Activated T-cell treated with anti-CD3 and anti-CD28 coated beads, Interleukin-2, amount 50 U/mL, for 48 hours (primary cell): Measurements from ENCODE around the gene RBM46.
"Not testable (repeated sequence)": the region's sequence is repeated elsewhere in the genome, so short reads cannot be mapped to it uniquely, and the experiment has no call there.

Source experiments
- DNase-seq, 2 experiments: peaks; one replicate each; pipeline ENCODE4 v3.0.0-alpha.2; 2020

Gene RBM46

DNA sequence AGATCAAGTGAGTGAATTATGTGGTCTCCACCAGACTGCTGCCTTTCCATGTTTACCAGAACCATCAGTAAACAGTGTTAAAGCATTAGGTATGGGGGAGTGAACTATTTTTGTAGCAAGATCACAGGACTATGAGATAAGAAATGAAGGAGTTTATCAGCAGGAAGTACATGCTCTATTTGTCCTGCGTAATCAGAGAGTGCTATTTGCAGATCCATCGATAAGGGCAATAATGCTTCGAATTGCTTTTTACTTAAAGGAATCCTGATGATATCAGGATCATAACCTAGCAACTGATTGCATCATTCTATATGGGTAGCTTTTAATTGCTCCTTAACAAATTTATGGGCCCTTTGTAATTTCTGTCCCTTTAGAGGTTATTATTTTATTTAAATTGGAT is 57.1 kb downstream of the RBM46 start:
- no peak for DNase-seq

- no peak for DNase-seq
Observed at GRCh38 chr4:154838694-154839093, 57.6 kb downstream of the RBM46 start.

DNA sequence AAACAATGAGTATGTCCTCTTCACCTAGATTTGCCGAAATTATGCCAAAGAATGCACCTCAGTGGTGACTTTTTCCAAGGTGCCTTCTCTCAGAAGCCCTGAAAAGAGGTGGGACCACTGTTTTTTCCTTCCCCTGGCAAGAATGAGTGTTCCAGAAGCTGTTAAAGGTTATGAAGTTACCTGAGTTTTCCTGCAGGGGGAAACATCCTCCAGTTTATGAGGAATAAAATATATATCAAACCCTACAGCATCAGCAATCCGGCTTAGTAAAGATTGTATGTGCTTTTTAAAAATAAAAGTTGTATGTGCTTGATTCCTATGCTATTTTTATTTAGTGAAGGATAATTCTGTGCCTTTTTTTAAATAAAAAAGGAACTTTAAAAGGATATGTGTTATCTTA is 73.3 kb downstream of the RBM46 start:
- DNase-seq: no peak

DNA sequence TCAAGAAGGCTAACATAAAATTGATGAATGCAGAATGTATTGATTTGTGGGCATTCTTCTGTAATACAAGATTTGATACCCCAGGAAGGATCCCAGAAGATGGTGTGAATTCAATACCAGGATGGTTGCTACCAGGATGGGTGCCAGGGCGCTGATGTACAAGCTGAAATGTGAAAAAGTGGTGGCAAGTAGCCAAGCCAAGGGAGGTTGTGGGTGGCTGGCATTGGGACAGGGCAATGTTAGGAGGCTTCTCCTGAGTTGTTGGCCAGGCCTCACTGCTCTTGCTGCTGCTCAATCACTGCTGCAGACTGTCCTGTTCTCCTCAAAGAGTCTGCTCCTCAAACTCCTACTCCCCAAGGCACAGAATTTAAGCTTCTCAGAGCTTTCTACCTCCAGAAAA is 77.1 kb downstream of the RBM46 start:
- no peak for DNase-seq

GRCh38 chr4:154868414-154869194 is 87.5 kb downstream of the RBM46 start:
- DNase-seq: no peak

- DNase-seq: no peak
Observed at GRCh38 chr4:154869301-154869700, 88.2 kb downstream of the RBM46 start.

- DNase-seq: no peak
Observed at GRCh38 chr4:154872198-154872597, 91.1 kb downstream of the RBM46 start.

GRCh38 chr4:154874049-154874448 is 93.0 kb downstream of the RBM46 start:
- DNase-seq: not testable (repeated sequence)

DNA sequence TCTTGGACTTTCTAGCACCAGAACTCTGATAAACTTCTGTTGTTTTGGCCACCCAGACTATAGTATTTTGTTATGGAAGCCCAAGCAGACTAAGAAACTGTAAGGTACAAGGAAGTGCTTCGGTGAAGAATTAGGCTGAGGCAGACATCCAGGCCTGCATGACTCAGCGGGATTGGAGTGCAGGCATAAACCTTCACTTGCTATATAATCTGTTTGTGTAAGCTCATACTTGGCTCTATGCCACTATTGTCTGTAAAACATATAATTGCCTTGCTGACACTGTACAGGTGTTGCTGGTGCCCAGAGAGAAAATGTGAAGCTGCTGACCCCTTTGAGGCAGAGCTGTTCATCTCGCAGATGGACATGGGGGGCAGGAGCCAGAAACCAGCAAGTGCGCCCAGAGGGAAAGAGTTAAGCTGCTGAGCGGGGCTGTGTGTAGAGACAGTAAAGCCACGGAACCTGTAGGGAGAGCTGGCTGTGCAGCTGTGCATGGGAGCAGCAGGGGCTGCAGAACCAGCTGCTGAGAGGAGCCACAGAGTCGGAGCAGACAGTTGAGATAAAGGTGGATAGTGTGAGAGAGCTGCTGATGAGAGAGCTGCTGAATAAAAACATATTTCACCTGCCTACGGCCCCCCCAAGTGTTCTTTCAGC is 96.2 kb downstream of the RBM46 start:
- no peak for DNase-seq
